Neuronal stem cell (in vitro differentiated cells): ENCODE measurements around the gene UGDH.

Experiments used
- DNase-seq: peaks from one replicate; pipeline ENCODE4 v3.0.0-alpha.2; 2013; ENCODE audit warnings: low spot score
- H2AFZ ChIP-seq: one replicate; pipeline ENCODE4 v1.6.1; 2013; ENCODE audit warnings: mild to moderate bottlenecking, low read length, inconsistent platforms
- H2AK5ac ChIP-seq: 2 replicates; pipeline ENCODE4 v1.6.1; 2013; ENCODE audit warnings: low read depth, mild to moderate bottlenecking, inconsistent platforms, low read length, moderate library complexity, mixed read lengths
- H2BK120ac ChIP-seq: 2 replicates; pipeline ENCODE4 v1.6.1; 2013; ENCODE audit warnings: low read depth, mild to moderate bottlenecking, inconsistent platforms, low read length, moderate library complexity, mixed read lengths
- H2BK12ac ChIP-seq: one replicate; pipeline ENCODE4 v1.6.1; 2013; ENCODE audit warnings: low read length, inconsistent platforms
- H2BK15ac ChIP-seq: 2 replicates; pipeline ENCODE4 v1.6.1; 2013; ENCODE audit warnings: mild to moderate bottlenecking, low read length, inconsistent platforms, mixed read lengths
- H2BK5ac ChIP-seq: one replicate; pipeline ENCODE4 v1.6.1; 2013; ENCODE audit warnings: inconsistent platforms, mild to moderate bottlenecking, low read length, moderate library complexity
- H3K14ac ChIP-seq: one replicate; pipeline ENCODE4 v1.6.1; 2013; ENCODE audit warnings: low read length, inconsistent platforms
- H3K18ac ChIP-seq: 2 replicates; pipeline ENCODE4 v1.6.1; 2013; ENCODE audit warnings: low read length, inconsistent platforms
- H3K23ac ChIP-seq: 2 replicates; pipeline ENCODE4 v1.6.1; 2013; ENCODE audit warnings: low read depth, mild to moderate bottlenecking, mixed read lengths, low read length, inconsistent platforms; ENCODE audit not compliant: poor library complexity
- H3K27ac ChIP-seq: replicated peaks from 3 replicates; pipeline ENCODE4 v1.5.1; 2013; ENCODE audit warnings: low read length, inconsistent platforms
- H3K27me3 ChIP-seq, 3 experiments: 2 replicates each; pipeline ENCODE4 v1.6.1; 2013; ENCODE audit warnings: low read length in 3 of 3, mild to moderate bottlenecking in 2 of 3, inconsistent platforms in 1 of 3, low read depth in 1 of 3, mixed read lengths in 1 of 3, moderate library complexity in 1 of 3; ENCODE audit not compliant: control insufficient read depth in 3 of 3, insufficient read depth in 3 of 3
- H3K36me3 ChIP-seq, 2 donors: replicated peaks in 1 of 2; 2 replicates each; pipeline ENCODE4 v1.6.1; 2013; ENCODE audit warnings: low read length in 2 of 2; ENCODE audit not compliant: control insufficient read depth in 2 of 2, insufficient read depth in 2 of 2
- H3K4ac ChIP-seq: 2 replicates; pipeline ENCODE4 v1.6.1; 2013; ENCODE audit warnings: inconsistent platforms, mild to moderate bottlenecking, low read length, moderate library complexity
- H3K4me1 ChIP-seq, 2 donors: 1 replicate in 1 of 2; 2 replicates in 1 of 2; pipeline ENCODE4 v1.6.1; 2013; ENCODE audit warnings: low read length in 2 of 2, low read depth in 1 of 2; ENCODE audit not compliant: control insufficient read depth in 2 of 2, insufficient read depth in 1 of 2
- H3K4me2 ChIP-seq: one replicate; pipeline ENCODE4 v1.6.1; 2013; ENCODE audit warnings: mild to moderate bottlenecking, low read length, inconsistent platforms; ENCODE audit not compliant: insufficient read depth, poor library complexity, severe bottlenecking
- H3K4me3 ChIP-seq, 2 donors: 2 replicates each; pipeline ENCODE4 v1.5.1; 2013; ENCODE audit warnings: low read length in 2 of 2, mild to moderate bottlenecking in 2 of 2, inconsistent platforms in 1 of 2, moderate library complexity in 1 of 2
- H3K79me1 ChIP-seq: one replicate; pipeline ENCODE4 v1.6.1; 2013; ENCODE audit warnings: low read depth, mild to moderate bottlenecking, inconsistent platforms, low read length, moderate library complexity
- H3K9ac ChIP-seq: one replicate; pipeline ENCODE4 v1.6.1; 2013; ENCODE audit warnings: mild to moderate bottlenecking, low read depth, low read length, inconsistent platforms; ENCODE audit not compliant: poor library complexity
- H3K9me3 ChIP-seq, 2 donors: replicated peaks in 1 of 2; 2 replicates each; pipeline versions ENCODE3 to v1.6.1; 2013; ENCODE audit warnings: low read length in 2 of 2, mild to moderate bottlenecking in 2 of 2, inconsistent platforms in 1 of 2, low read depth in 1 of 2, mixed read lengths in 1 of 2, moderate library complexity in 1 of 2; ENCODE audit not compliant: control insufficient read depth in 2 of 2, insufficient read depth in 1 of 2
- H4K8ac ChIP-seq: one replicate; pipeline ENCODE4 v1.6.1; 2013; ENCODE audit warnings: low read depth, mild to moderate bottlenecking, inconsistent platforms, low read length, moderate library complexity
- H4K91ac ChIP-seq: one replicate; pipeline ENCODE4 v1.6.1; 2013; ENCODE audit warnings: low read length, low read depth, mild to moderate bottlenecking, inconsistent platforms; ENCODE audit not compliant: poor library complexity
- WGBS, 2 donors: extraction: QIAGEN DNeasy Blood & Tissue Kit; methylation state at CpG; one replicate each; pipeline ENCODE4 v1.1.7; 2013; ENCODE audit warnings: missing lambda C conversion rate in 2 of 2, mixed read lengths in 1 of 2; ENCODE audit not compliant: insufficient read length in 2 of 2, insufficient replicate concordance in 1 of 2; ENCODE audit errors: extremely low coverage in 2 of 2; 5-methylcytosine and 5-hydroxymethylcytosine counted together

UGDH gene

GRCh38 chr4:39476187-39476895 is 50.9 kb downstream of the UGDH start:
- H4K91ac ChIP-seq, result no peak overlapping the region
- no peak overlapping the region for H3K9ac ChIP-seq
- no peak overlapping the region for H3K4me3 ChIP-seq
- H3K9me3 ChIP-seq, result no peaks in the 10 kb centered on the region
- no CpG with 5 or more reads among the region's 5 CpGs for WGBS, 2 donors
- no peak overlapping the region for H2AFZ ChIP-seq
- no peak overlapping the region for H3K27ac ChIP-seq
- H3K14ac ChIP-seq, result no peak overlapping the region
- H3K18ac ChIP-seq, result no peak overlapping the region
- no peak overlapping the region for H3K4me2 ChIP-seq
- H3K4ac ChIP-seq, result no peak overlapping the region
- H3K27me3 ChIP-seq, result no peaks in the 10 kb centered on the region
- peaks cover 0 to 49% of the 10 kb centered on the region in 2 donors for H3K36me3 ChIP-seq
- H4K8ac ChIP-seq, result no peak overlapping the region
- H3K4me1 ChIP-seq, result no peaks in the 10 kb centered on the region
- H3K23ac ChIP-seq, result no peak overlapping the region
- H2BK15ac ChIP-seq, result no peak overlapping the region
- no peak overlapping the region for H2BK120ac ChIP-seq
- no peak overlapping the region for H2BK12ac ChIP-seq
- no peak overlapping the region for H2AK5ac ChIP-seq
- H2BK5ac ChIP-seq, result no peak overlapping the region
- no peak for DNase-seq
- no peaks in the 10 kb centered on the region for H3K79me1 ChIP-seq

DNA sequence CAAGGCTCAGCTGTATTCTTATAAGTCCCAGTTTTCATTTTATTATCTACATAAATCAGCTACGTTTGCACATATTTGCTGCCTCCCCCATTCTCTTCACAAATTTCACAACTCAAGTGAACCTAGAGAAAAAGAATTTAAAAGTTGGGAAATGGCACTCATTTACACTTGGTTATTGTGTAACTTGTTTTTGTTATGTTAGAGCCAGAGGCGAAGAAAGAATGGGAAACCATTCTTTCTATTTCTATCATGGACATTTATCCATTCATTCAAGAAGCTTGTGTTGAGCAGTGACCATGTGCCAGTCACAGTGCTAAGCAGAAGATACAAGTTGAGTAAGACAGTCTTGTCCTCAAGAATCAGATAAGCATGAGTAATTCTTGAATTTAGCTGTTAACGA is 54.8 kb downstream of the UGDH start:
- H2BK5ac ChIP-seq, result no peak overlapping the region
- H3K4me1 ChIP-seq, result no peaks in the 10 kb centered on the region
- no peak overlapping the region for H4K8ac ChIP-seq
- no peak overlapping the region for H2BK12ac ChIP-seq
- no peak overlapping the region for H3K4me2 ChIP-seq
- H4K91ac ChIP-seq, result no peak overlapping the region
- no peak overlapping the region for H2BK120ac ChIP-seq
- H3K4me3 ChIP-seq, result no peak overlapping the region
- no peak overlapping the region for H2AFZ ChIP-seq
- H3K27ac ChIP-seq, result no peak overlapping the region
- no peak overlapping the region for H3K18ac ChIP-seq
- no peak overlapping the region for H2BK15ac ChIP-seq
- H3K9me3 ChIP-seq, result no peaks in the 10 kb centered on the region
- no peak overlapping the region for H3K14ac ChIP-seq
- H3K27me3 ChIP-seq, result no peaks in the 10 kb centered on the region
- H3K79me1 ChIP-seq, result no peaks in the 10 kb centered on the region
- peaks cover 2 to 66% of the 10 kb centered on the region in 2 donors for H3K36me3 ChIP-seq
- H2AK5ac ChIP-seq, result no peak overlapping the region
- no CpG with 5 or more reads among the region's 3 CpGs for WGBS, 2 donors
- no peak overlapping the region for H3K23ac ChIP-seq
- no peak for DNase-seq
- no peak overlapping the region for H3K4ac ChIP-seq
- H3K9ac ChIP-seq, result no peak overlapping the region

GRCh38 chr4:39470402-39470801 is 56.8 kb downstream of the UGDH start:
- Histone ChIP-seq H3K18ac (no peak overlapping the region), H4K8ac (no peak overlapping the region), H2BK5ac (no peak overlapping the region), H3K79me1 (no peaks in the 10 kb centered on the region), H3K9ac (no peak overlapping the region), H3K4me3 (no peak overlapping the region), H2AFZ (no peak overlapping the region), H3K4ac (no peak overlapping the region), H2BK120ac (no peak overlapping the region), H2BK15ac (no peak overlapping the region), H3K4me2 (no peak overlapping the region), H3K23ac (no peak overlapping the region), H3K27me3 (no peaks in the 10 kb centered on the region), H3K36me3 (peaks cover 2 to 68% of the 10 kb centered on the region in 2 donors), H3K9me3 (no peaks in the 10 kb centered on the region), H2AK5ac (no peak overlapping the region), H3K27ac (no peak overlapping the region), H3K4me1 (no peaks in the 10 kb centered on the region), H2BK12ac (no peak overlapping the region), H3K14ac (no peak overlapping the region), H4K91ac (no peak overlapping the region)
- WGBS, 2 donors, result no CpG with 5 or more reads among the region's 1 CpG
- no peak for DNase-seq

DNA sequence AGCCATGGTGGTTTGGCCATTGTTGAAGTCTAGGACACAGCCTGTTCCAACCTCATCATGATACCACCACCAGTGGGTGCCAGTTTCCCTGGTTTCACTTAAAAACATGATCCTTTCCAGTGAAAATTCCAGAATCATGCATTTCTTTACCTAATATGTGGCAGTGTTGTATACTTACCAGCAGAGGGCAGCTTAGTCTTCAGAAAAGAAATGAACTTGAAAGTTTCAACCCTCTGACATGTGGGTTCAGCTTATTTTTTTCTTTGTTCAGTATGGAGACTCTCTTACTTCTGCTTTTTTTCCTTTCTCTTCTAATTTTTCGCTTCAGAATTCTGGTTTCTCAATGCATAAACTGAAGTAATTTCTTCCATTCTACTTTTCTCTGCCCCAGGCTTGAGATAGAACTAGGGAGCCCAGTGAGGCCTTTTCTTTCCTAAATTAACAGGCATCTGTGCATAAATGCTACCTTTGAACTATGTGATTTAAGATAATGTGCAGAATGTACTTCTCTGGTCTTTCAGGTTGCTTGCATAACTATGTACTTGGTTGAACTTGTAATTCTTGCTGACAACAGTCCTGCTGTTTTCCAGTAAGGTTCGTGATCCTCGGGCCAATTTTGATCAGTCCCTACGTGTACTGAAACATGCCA is 57.7 kb downstream of the UGDH start:
- Histone ChIP-seq H2BK12ac (no peak overlapping the region), H3K36me3 (peaks cover 5 to 76% of the 10 kb centered on the region in 2 donors), H2AFZ (peak overlapping the region; percentile 47), H3K9ac (no peak overlapping the region), H4K8ac (no peak overlapping the region), H3K4me1 (no peaks in the 10 kb centered on the region), H3K27ac (no peak overlapping the region), H2BK15ac (no peak overlapping the region), H4K91ac (no peak overlapping the region), H3K27me3 (no peaks in the 10 kb centered on the region), H3K79me1 (no peaks in the 10 kb centered on the region), H3K23ac (no peak overlapping the region), H3K4me2 (no peak overlapping the region), H3K4me3 (no peak overlapping the region), H2BK5ac (no peak overlapping the region), H3K4ac (no peak overlapping the region), H3K9me3 (no peaks in the 10 kb centered on the region), H3K14ac (no peak overlapping the region), H2AK5ac (no peak overlapping the region), H3K18ac (no peak overlapping the region), H2BK120ac (no peak overlapping the region)
- peak; percentile 43 for DNase-seq
- WGBS, 2 donors, result no CpG with 5 or more reads among the region's 4 CpGs
